SU-DHL-6 (cell line): ENCODE results near the gene TAAR9.

Experiments
- EZH2phosphoT487 ChIP-seq: fragments of 200-600 bp; sonication (generic), shearing (Covaris generic); conservative IDR thresholded peaks from 2 replicates; pipeline ENCODE4 v1.6.1; 2018; ENCODE audit warnings: mild to moderate bottlenecking, antibody characterized with exemption, low read length, moderate library complexity, mixed read lengths
- TF ChIP-seq, protein P1 (sequence below): fragments of 200-600 bp; sonication (generic); IDR thresholded peaks from one replicate; pipeline ENCODE4 v1.5.1; 2017; ENCODE audit warnings: antibody characterized with exemption, mild to moderate bottlenecking, low read length, moderate library complexity; ENCODE audit not compliant: insufficient read depth, poor library complexity, severe bottlenecking

GRCh38 chr6:132530293-132530974 is 7.6 kb upstream of the TAAR9 start:
- TF ChIP-seq, protein P1, sequence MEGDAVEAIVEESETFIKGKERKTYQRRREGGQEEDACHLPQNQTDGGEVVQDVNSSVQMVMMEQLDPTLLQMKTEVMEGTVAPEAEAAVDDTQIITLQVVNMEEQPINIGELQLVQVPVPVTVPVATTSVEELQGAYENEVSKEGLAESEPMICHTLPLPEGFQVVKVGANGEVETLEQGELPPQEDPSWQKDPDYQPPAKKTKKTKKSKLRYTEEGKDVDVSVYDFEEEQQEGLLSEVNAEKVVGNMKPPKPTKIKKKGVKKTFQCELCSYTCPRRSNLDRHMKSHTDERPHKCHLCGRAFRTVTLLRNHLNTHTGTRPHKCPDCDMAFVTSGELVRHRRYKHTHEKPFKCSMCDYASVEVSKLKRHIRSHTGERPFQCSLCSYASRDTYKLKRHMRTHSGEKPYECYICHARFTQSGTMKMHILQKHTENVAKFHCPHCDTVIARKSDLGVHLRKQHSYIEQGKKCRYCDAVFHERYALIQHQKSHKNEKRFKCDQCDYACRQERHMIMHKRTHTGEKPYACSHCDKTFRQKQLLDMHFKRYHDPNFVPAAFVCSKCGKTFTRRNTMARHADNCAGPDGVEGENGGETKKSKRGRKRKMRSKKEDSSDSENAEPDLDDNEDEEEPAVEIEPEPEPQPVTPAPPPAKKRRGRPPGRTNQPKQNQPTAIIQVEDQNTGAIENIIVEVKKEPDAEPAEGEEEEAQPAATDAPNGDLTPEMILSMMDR: peak; percentile 61
- no peak for TF ChIP-seq EZH2phosphoT487
